Loucy (cell line): Measurements from ENCODE around the gene AP1M2.

Source experiments
- H2AFZ ChIP-seq: fragments of 200-600 bp; sonication (generic); 2 replicates; pipeline ENCODE4 v1.6.0; 2016; ENCODE audit warnings: antibody characterized with exemption, mild to moderate bottlenecking, low read length, moderate library complexity
- H3F3A ChIP-seq: fragments of 200-600 bp; 2 replicates; pipeline ENCODE4 v1.6.0; 2016; ENCODE audit warnings: antibody characterized with exemption, low read depth, mild to moderate bottlenecking
- H3K27me3 ChIP-seq: fragments of 200-600 bp; sonication (generic); 2 replicates; pipeline ENCODE4 v1.6.1; 2014; ENCODE audit warnings: low read length, mild to moderate bottlenecking; ENCODE audit not compliant: insufficient read depth, poor library complexity, severe bottlenecking
- H3K36me3 ChIP-seq: fragments of 200-600 bp; sonication (generic); 2 replicates; pipeline ENCODE4 v1.6.1; 2016; ENCODE audit warnings: low read length; ENCODE audit not compliant: insufficient read depth
- H3K4me1 ChIP-seq: fragments of 200-600 bp; sonication (generic); 2 replicates; pipeline ENCODE4 v1.5.1; 2014; ENCODE audit warnings: low read length, mild to moderate bottlenecking; ENCODE audit not compliant: insufficient read depth, poor library complexity, severe bottlenecking
- H3K4me2 ChIP-seq: fragments of 200-600 bp; sonication (generic); 2 replicates; pipeline ENCODE4 v1.6.0; 2014; ENCODE audit warnings: antibody characterized with exemption, low read length, low read depth, mild to moderate bottlenecking; ENCODE audit not compliant: poor library complexity, severe bottlenecking
- H3K4me3 ChIP-seq: fragments of 200-600 bp; sonication (generic); 2 replicates; pipeline ENCODE4 v1.5.1; 2014; ENCODE audit warnings: low read length, mild to moderate bottlenecking, mixed read lengths; ENCODE audit not compliant: poor library complexity, severe bottlenecking
- H3K79me2 ChIP-seq: fragments of 200-600 bp; sonication (generic); 2 replicates; pipeline ENCODE4 v1.6.1; 2014; ENCODE audit warnings: low read length; ENCODE audit not compliant: insufficient read depth
- H3K9ac ChIP-seq: fragments of 200-600 bp; sonication (generic); 2 replicates; pipeline ENCODE4 v1.6.0; 2014; ENCODE audit warnings: mild to moderate bottlenecking, low read depth, low read length, moderate library complexity; ENCODE audit not compliant: poor library complexity, severe bottlenecking
- H3K9me2 ChIP-seq: fragments of 200-600 bp; sonication (generic); replicated peaks from 2 replicates; pipeline ENCODE4 v1.6.1; 2016; ENCODE audit warnings: low read depth, low read length, mixed read lengths
- H3K9me3 ChIP-seq: fragments of 200-600 bp; sonication (generic); 2 replicates; pipeline ENCODE4 v1.6.1; 2014; ENCODE audit warnings: mild to moderate bottlenecking, antibody characterized with exemption, low read length, low read depth; ENCODE audit not compliant: insufficient read depth
- H4K20me1 ChIP-seq: fragments of 200-600 bp; sonication (generic); 2 replicates; pipeline ENCODE4 v1.6.0; 2014; ENCODE audit warnings: antibody characterized with exemption, low read length, mild to moderate bottlenecking; ENCODE audit not compliant: insufficient read depth, poor library complexity, severe bottlenecking
- EZH2phosphoT487 ChIP-seq: fragments of 200-600 bp; IDR thresholded peaks from 2 replicates; pipeline ENCODE4 v1.6.1; 2018; ENCODE audit warnings: antibody characterized with exemption, mild to moderate bottlenecking, moderate library complexity, borderline replicate concordance
- TF ChIP-seq, protein P1 (sequence below): fragments of 200-600 bp; sonication (generic); conservative IDR thresholded peaks from 2 replicates; pipeline ENCODE4 v1.5.1; 2014; ENCODE audit warnings: mild to moderate bottlenecking, antibody characterized with exemption, low read length

AP1M2 gene

GRCh38 chr19:10620786-10621185 lies 33.7 kb upstream of the AP1M2 start:
- TF ChIP-seq, protein P1, sequence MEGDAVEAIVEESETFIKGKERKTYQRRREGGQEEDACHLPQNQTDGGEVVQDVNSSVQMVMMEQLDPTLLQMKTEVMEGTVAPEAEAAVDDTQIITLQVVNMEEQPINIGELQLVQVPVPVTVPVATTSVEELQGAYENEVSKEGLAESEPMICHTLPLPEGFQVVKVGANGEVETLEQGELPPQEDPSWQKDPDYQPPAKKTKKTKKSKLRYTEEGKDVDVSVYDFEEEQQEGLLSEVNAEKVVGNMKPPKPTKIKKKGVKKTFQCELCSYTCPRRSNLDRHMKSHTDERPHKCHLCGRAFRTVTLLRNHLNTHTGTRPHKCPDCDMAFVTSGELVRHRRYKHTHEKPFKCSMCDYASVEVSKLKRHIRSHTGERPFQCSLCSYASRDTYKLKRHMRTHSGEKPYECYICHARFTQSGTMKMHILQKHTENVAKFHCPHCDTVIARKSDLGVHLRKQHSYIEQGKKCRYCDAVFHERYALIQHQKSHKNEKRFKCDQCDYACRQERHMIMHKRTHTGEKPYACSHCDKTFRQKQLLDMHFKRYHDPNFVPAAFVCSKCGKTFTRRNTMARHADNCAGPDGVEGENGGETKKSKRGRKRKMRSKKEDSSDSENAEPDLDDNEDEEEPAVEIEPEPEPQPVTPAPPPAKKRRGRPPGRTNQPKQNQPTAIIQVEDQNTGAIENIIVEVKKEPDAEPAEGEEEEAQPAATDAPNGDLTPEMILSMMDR, result no peak
- TF ChIP-seq EZH2phosphoT487, result no peak
- no peak overlapping the region for H2AFZ ChIP-seq
- no peaks in the 10 kb centered on the region for H3F3A ChIP-seq
- H3K36me3 ChIP-seq, result no peaks in the 10 kb centered on the region
- no peak overlapping the region for H3K9ac ChIP-seq
- no peaks in the 10 kb centered on the region for H3K9me3 ChIP-seq
- H3K27me3 ChIP-seq, result no peaks in the 10 kb centered on the region
- no peaks in the 10 kb centered on the region for H3K79me2 ChIP-seq
- no peaks in the 10 kb centered on the region for H3K4me1 ChIP-seq
- no peaks in the 10 kb centered on the region for H3K9me2 ChIP-seq
- no peak overlapping the region for H3K4me2 ChIP-seq
- no peak overlapping the region for H3K4me3 ChIP-seq
- H4K20me1 ChIP-seq, result no peaks in the 10 kb centered on the region

- no peaks in the 10 kb centered on the region for H3K79me2 ChIP-seq
- TF ChIP-seq, protein P1, result no peak
- no peak for TF ChIP-seq EZH2phosphoT487
Observed at GRCh38 chr19:10618846-10619245, 31.7 kb upstream of the AP1M2 start.

DNA sequence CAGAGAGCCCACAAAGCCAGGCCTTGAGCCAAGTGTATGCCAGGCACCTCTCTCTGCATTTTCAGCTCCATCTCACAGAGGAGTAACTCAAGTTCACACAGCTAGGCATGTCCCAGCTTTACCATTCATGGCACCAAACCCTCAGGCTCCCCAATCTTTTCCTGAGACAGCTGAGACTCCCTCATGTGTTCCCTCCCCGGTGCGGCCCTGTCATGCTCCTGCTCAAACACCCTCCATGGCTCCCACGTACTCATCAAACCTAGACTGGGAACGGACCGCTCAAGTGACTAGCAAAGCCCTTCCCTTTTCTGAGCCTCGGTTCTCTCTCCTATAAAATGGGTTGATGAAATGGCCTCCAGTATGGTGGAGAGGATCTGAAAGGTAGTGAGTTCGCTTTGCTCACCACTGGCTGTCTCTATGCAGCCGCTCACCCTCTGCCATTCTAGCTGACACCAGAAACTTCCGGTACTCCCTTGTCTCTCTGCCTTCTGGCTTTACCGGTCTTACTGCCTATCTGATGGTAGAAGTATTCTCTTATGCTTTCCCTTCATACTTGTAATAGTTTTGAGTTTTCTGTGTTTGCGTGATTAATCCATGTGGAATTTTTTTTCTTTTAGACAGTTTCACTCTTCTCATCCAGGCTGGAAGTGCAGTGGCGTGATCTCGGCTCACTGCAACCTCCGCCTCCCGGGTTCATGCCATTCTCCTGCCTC lies 30.5 kb upstream of the AP1M2 start:
- H3K4me1 ChIP-seq, result peaks cover 6% of the 10 kb centered on the region
- no peaks in the 10 kb centered on the region for H3K79me2 ChIP-seq
- no peaks in the 10 kb centered on the region for H3K36me3 ChIP-seq
- H3K9ac ChIP-seq, result no peak overlapping the region
- no peaks in the 10 kb centered on the region for H3K9me2 ChIP-seq
- H3K27me3 ChIP-seq, result no peaks in the 10 kb centered on the region
- no peaks in the 10 kb centered on the region for H3K9me3 ChIP-seq
- H3F3A ChIP-seq, result no peaks in the 10 kb centered on the region
- no peaks in the 10 kb centered on the region for H4K20me1 ChIP-seq
- H3K4me2 ChIP-seq, result no peak overlapping the region
- no peak overlapping the region for H3K4me3 ChIP-seq
- H2AFZ ChIP-seq, result no peak overlapping the region
- TF ChIP-seq, protein P1, result no peak
- no peak for TF ChIP-seq EZH2phosphoT487

More at GRCh38 chr19:10618846-10619245, 31.7 kb upstream of the AP1M2 start:
- peaks cover 6% of the 10 kb centered on the region for H3K4me1 ChIP-seq
- no peaks in the 10 kb centered on the region for H4K20me1 ChIP-seq
- H2AFZ ChIP-seq, result no peak overlapping the region
- no peaks in the 10 kb centered on the region for H3K27me3 ChIP-seq
- H3K9me3 ChIP-seq, result no peaks in the 10 kb centered on the region
- no peak overlapping the region for H3K4me3 ChIP-seq
- no peaks in the 10 kb centered on the region for H3K36me3 ChIP-seq
- H3K9ac ChIP-seq, result no peak overlapping the region
- no peaks in the 10 kb centered on the region for H3K9me2 ChIP-seq
- H3F3A ChIP-seq, result no peaks in the 10 kb centered on the region
- H3K4me2 ChIP-seq, result no peak overlapping the region
